ENCODE results near the gene RNF224.

Gene RNF224

GRCh38 chr9:137192859-137193258, 34.4 kb upstream of the RNF224 start:
- DNase-seq, result no peak

DNA sequence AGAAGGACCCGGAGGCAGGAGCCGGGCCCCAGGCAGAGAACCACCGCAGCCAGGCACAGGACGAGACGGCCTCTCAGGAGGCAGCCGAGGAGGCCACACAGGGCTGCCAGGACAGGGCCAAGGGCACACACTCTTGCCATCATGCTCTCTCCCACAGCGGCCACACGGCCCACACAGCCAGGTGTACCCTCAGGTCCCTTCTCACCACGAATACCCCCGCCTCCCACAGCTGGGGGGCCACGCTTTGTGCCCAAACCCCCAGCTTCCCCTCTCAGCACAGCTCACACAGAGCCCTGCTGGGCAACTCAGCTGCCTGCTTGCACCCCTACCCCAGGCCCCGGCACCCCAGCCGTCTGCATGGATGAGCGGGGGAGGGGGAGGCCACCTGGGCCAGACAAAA, 33.5 kb upstream of the RNF224 start:
- DNase-seq, result no peak

GRCh38 chr9:137194388-137194787, 32.9 kb upstream of the RNF224 start:
- DNase-seq, result no peak

GRCh38 chr9:137194909-137195308, 32.4 kb upstream of the RNF224 start:
- peak; percentile 75 for DNase-seq

DNA sequence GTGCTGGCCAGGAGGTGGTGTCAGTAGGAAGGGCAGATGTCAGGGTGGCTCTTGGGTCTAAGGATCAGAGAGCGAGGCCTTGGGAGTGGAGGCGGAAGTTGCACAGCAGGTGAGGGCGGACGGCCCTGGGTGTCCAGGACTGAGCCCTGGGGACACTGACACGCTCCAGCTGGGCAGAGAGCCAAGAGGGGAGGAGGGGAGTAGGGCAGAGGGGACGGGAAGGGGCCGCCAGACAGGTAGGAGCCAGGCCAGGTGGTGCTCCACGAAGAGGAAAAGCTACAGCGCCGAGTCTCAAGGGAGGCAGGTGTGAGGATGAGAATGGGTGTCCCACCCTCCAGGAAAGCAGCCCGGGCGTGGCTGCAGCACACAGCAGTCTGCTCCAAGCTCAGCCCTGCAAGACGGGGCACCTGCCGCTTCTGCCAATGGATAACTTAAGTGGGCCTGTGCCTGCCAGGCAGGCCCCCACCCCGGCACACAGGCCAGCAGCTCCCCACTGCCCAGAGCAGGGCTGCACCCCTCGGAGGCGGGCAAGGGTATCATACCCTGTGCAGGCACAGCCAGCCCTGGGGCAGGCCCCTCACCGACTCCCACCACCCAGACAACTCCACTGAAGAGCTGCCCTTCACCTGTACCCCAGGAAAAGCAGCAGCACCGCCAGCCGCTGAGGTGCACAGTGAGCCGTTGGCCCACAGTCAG, 31.6 kb upstream of the RNF224 start:
- DNase-seq, result peak; percentile 94

DNA sequence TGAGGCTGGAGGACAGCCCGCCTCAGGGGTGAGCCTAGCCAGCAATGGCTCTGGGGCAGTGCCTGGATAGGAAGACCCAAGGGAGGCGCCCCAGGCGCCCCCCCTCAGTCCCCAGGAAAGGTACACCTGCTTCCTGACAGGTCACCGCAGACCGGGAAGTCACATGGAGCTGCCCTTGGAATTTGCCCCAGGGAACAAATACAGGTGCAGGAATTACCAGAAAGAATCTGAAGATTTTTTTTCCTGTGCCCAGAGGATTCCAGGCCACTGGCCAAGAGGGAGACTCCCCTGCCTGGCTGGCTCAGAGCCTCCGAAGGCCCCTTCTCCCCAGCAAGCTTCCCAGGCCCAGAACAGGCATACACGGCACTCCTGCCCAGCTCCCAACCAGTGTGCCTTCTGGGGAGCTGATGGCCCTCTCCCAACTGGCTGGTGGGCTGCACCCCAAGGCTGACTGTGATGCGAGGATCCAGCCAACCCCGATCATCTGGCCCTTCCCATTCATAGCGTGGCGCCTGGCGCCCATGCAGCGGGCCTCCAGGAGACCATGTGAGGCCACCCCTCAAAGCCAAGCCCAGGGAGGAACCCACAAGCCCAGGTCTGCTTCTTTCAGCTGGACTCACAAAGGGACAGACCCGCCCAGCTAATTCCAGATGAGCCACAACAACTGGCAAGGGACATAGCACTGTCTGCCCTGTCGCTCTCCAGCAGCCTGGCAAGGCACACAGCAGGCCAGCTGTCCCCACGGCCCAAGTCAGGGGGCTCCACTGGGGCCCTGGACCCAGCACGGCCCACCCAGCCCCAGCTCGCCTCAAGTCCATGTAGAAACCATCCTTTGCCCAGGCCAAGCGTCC, 29.0 kb upstream of the RNF224 start:
- peak; percentile 14 for DNase-seq

DNA sequence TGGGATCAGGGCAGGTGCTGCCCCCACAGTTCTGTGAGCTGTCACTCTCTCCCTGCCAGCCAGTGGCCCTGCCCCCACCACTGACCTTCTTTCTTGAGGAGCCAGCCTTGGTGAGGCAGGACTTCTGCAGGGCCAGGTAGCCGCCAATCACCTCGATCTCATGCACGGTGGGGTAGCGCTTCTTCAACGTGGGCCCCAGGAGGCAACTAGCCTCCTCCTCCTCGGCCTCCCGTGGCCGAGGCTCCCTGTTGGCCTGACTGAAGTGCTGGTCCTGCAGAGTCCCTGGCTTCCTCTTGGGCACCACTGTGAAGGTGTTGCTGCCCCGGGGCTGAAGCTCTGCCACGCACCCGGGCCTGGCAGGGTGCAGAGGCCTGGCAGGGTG, 28.4 kb upstream of the RNF224 start:
- no peak for DNase-seq

- no peak for DNase-seq
Observed at GRCh38 chr9:137199411-137200121, 27.7 kb upstream of the RNF224 start.

DNA sequence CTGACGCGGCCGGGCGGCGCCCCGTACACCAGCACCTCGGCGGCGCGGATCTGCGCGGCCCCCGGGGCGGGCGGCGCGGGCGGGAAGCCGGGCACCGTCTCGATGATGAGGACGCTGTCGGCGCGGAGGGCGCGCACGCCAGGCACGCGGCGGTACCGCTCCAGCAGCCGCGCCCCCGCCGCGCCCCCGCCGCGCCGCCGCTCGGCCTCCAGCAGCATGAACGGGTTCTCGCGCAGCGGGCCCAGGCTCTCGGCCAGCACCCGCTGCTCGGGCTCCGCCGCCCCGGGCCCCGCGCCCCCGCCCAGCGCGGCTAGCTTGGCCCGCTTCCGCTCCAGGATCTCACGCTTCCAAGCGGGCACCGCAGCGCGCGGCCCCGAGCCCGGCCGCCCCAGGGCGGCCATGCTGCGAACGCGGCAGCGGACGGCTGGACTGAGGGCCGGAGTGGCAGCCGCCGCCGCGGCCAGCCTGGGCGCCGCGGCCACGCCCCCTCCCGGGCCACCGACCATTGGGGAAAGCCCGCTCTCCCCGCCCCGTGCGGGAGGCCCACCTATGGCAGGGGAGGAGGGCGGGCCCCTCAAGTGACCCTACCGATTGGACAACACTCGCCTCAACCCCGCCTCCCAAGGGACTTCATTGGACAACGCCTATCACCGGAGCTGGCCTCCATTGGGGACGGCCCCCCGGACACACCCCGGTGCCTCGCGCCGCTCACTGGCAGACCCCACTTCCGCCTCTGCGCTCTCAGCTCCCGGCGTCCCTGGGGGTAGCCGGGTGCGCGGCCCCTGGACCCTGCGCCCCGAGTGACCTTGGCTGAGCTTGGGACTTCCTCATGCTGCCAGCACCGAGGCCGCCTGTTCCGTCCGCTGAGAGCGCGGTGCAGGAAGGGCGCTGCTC, 26.7 kb upstream of the RNF224 start, which contains the start of gene TPRN:
Gene TPRN (minus strand): TSS at position 431 of the 894 bp plus-strand sequence. CDS start 30 bp downstream, at position 401.
- DNase-seq, result peak; percentile 96

DNA sequence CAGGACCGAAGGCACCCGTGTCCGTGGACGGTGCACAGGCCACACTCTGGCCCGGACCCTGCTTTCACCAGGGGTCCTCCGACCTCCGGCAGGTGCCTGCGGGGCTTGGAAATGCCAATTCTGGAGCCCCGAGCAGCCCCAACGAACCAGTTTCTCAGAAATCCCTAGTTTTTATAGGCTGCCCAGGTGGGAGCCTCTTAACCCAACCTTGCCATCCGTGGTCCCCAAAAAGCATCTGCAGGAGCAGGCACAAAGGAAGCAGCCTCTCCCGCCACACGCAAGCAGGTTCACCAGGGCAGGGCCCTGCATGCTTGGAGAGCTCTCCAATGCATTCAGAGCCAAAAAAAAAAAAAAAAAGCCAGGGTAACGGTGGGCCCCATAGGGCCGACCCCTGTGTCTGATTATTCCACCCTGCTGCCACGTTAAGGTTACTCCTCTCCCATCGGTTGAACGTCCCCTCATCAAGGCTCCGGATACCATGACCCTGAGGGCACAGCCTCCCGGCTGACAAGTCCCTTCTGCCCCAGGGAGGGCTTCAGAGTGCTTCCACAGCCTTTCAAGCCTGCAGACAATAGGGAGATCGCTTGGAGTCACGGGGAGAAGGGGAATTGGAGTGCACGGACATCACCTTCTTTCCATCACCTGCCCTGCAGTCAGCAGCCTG, 26.0 kb upstream of the RNF224 start:
- DNase-seq, result no peak

DNA sequence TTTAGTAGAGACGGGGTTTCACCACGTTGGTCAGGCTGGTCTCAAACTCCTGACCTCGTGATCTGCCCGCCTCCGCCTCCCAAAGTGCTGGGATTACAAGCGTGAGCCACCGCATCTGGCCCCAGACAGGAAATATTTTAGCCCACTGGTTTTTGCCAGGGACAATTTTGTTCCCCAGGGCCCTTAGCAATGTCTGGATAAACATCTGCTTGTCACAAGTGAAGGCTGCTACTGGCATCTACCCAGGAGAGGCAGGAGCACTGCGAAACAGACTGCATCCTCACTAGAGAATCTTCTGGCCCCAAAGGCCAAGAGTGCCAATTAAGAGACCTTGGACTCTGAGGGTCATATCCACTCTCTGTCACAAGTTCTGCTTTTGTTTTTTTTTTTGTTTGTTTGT, 24.3 kb upstream of the RNF224 start:
- no peak for DNase-seq

DNA sequence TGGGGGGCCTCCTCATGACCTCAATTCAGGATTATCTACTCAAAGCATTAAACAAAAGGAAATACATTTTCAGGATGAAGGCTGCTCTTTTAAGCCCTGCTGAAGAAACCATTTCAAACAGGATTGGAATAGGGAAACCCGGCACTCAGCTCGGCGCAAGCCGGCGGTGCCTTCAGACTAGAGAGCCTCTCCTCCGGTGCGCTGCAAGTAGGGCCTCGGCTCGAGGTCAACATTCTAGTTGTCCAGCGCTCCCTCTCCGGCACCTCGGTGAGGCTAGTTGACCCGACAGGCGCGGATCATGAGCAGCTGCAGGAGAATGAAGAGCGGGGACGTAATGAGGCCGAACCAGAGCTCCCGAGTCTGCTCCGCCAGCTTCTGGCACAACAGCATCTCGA, 22.6 kb upstream of the RNF224 start:
- DNase-seq, result no peak

DNA sequence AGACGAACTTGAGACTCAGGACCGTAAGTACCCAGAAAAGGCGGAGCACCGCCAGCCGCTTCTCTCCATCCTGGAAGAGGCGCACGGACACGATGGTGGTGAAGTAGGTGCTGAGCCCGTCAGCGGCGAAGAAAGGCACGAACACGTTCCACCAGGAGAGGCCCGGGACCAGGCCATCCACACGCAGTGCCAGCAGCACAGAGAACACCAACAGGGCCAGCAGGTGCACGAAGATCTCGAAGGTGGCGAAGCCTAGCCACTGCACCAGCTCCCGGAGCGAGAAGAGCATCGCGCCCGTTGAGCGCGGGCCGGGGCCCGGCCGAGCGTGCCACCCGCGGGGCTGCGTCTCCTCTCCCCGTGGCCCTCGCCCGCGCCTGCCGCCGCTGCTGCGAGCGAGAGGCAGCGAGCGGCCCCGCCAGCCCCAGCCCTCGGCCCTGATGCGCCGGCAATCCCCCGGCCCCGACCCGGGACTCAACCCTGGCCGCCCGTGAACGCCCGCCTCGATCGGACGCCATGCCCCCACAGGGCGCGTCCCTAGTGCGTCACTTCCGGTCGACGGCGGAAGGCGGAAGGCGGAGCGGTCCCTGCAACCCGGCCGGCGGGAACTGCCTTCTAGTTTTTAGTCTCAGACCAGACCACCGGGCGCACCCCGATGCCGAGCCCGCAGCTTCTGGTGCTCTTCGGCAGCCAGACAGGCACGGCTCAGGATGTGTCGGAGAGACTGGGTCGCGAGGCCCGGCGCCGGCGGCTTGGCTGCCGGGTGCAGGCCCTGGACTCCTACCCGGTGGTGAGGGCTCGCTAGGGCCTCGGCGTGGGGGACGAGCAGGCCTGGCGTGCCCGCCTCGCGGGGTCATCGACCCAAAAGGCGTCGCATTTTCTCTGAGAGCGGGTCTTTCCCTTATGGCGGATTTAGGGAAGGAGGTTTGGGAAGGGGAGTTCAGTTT, 21.9 kb upstream of the RNF224 start, which contains the start of the genes NDOR1 and TMEM203:
Gene NDOR1 (plus strand): TSS at position 575 of the 944 bp plus-strand sequence. CDS start 78 bp downstream, at position 653.
Gene TMEM203 (minus strand): TSS at position 523 of the 944 bp plus-strand sequence. CDS start 234 bp downstream, at position 289.
- peak; percentile 63 for DNase-seq

DNA sequence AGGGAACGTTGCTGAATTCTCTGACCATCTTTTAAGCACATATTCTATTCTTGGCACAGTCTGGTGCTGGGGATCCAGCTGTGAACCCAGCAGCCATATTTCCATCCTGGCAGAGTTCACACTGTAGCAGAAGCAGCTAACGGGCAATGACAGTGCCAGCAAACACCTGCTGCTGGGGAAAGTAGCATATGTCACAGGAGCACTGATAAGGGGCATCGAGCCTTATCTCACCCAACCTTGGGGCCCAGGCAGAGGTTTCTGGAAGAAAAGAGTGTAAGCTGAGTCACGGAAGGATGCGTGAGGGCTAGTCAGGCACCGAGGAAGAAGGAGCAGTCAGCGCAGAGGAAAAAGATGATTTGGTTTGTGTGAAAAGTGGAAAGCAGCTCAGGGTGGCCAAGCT, 20.7 kb upstream of the RNF224 start:
- no peak for DNase-seq

DNA sequence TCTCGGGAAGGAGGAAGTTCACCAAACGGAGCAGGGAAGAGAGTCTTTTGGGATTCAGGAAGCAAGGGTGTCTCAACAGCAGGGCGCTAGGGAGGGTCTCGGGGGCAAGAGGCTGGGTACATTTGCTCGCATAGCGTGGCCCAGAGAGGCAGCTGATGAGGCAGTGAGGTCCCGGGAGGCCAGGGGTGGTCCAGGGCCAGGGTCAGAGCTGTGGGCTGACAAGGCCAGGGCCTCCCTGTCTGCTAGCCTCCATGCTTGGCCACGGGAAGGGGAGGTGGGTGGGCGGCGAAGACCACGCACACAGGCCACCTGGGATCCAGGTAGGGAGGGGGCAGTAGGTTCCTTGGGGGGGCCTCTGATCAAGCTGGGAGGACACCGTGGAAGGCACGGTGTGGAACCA, 15.8 kb upstream of the RNF224 start:
- DNase-seq, result no peak

- DNase-seq, result no peak
Observed at GRCh38 chr9:137212520-137212919, 14.8 kb upstream of the RNF224 start.

DNA sequence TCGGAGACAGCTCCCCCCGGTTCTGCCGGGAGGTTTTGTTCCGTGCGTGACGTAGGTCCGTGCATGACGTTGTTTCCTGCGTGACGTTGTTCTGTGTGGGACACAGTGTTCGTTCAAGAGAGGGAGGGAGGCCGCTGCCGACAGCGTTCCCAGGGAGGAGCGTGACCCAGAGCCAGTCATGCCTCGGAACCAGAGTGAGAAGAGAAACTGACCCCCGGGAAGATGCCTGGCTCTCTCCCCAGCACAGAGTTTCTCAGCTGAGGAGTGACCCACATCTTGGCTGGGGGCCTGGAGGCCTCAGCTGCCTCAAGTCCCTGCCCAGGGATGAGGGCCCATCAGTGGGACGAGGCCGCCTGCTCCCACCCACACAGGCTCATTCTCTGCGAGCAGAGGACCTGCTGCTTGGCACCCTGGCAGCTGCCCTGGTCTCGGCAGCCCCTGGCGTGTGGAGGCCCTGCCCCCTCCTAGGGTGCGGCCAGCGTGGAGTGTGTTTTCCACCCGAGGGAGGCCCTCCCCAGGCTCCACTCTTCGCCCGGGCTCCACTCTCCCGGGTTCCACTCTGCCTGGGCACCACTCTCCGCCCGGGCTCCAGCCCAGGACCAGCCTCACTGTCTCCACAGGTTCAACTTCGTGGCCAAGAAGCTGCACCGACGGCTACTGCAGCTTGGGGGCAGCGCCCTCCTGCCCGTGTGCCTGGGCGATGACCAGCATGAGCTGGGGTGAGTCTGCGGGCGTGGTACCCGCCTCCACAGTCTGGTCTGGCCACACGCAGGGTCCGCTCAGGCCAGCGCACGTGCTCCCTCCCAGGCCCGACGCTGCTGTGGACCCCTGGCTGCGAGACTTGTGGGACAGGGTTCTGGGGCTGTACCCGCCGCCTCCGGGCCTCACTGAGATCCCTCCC, 13.9 kb upstream of the RNF224 start:
- DNase-seq, result no peak

DNA sequence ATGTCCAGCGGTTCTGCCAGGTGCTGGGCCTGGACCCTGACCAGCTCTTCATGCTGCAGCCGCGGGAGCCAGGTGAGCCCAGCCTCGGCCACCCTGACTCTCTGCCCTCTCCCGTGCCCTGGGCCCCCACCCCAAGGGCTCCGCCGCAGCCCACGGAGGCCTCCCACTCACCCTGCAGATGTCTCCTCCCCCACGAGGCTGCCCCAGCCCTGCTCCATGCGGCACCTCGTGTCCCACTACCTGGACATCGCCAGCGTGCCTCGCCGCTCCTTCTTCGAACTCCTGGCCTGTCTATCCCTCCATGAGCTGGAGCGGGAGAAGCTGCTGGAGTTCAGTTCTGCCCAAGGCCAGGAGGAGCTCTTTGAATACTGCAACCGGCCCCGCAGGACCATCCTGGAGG, 12.7 kb upstream of the RNF224 start:
- no peak for DNase-seq

GRCh38 chr9:137215196-137215986, 11.9 kb upstream of the RNF224 start:
- DNase-seq, result no peak

Measured in NCI-H510A treated with DMSO at 0.1 percent for 48 hours (cell line).